ENCODE data around the gene TEX52.
A peak's percentile ranks its signal among the peaks of the same experiment; 100 is the strongest.

Gene TEX52

GRCh38 chr12:2826721-2827515 lies 29.9 kb downstream of the TEX52 start:
- no peak for DNase-seq

GRCh38 chr12:2826036-2826435 lies 30.8 kb downstream of the TEX52 start:
- DNase-seq = no peak

GRCh38 chr12:2825132-2825531 lies 31.7 kb downstream of the TEX52 start:
- no peak for DNase-seq

GRCh38 chr12:2824541-2824940 lies 32.3 kb downstream of the TEX52 start:
- DNase-seq = no peak

- DNase-seq = no peak
These were observed 33.4 kb downstream of the TEX52 start for GRCh38 chr12:2823483-2823882.

- no peak for DNase-seq
These were observed 36.4 kb downstream of the TEX52 start for GRCh38 chr12:2820432-2820831.

- DNase-seq = no peak
These were observed 37.0 kb downstream of the TEX52 start for GRCh38 chr12:2819810-2820209.

GRCh38 chr12:2813214-2814185 lies 43.3 kb downstream of the TEX52 start:
- DNase-seq = peak; percentile 30

- peak; percentile 100 for DNase-seq
These were observed 44.3 kb downstream of the TEX52 start, which contains the start of gene ITFG2 for GRCh38 chr12:2812290-2813213. Gene ITFG2, plus strand, starts transcription at chr12:2812668. Its CDS starts 93 bp downstream, at chr12:2812761.

GRCh38 chr12:2811801-2812200 lies 45.0 kb downstream of the TEX52 start:
- no peak for DNase-seq

- DNase-seq = no peak
These were observed 50.1 kb downstream of the TEX52 start for GRCh38 chr12:2806700-2807099.

- DNase-seq = no peak
These were observed 51.7 kb downstream of the TEX52 start for GRCh38 chr12:2805143-2805520.

- DNase-seq = no peak
These were observed 52.3 kb downstream of the TEX52 start for GRCh38 chr12:2804393-2805142.

GRCh38 chr12:2803635-2804392 lies 53.0 kb downstream of the TEX52 start:
- no peak for DNase-seq

GRCh38 chr12:2801044-2801783 lies 55.6 kb downstream of the TEX52 start:
- DNase-seq = no peak

GRCh38 chr12:2800046-2800570 lies 56.7 kb downstream of the TEX52 start:
- no peak for DNase-seq
